Measurements from ENCODE around the gene SUPT3H.

- TF ChIP-seq CTCF (conservative IDR thresholded peaks at IDR 0.05) (no peak), ZFX (IDR thresholded peaks at IDR 0.05) (no peak)
These were observed 24.1 kb downstream of the SUPT3H start for GRCh38 chr6:45353654-45354053.
